HEK293T (cell line): ENCODE data around the gene CASZ1.

ENCODE experiments used
- CTCF ChIA-PET: fragments of 350-600 bp; formaldehyde crosslinking; extraction: SDS; loops from one replicate; lab custom pipeline; 2021; ENCODE audit warnings: antibody characterized with exemption, inconsistent platforms; lab: Yijun Ruan, JAX
- POLR2A ChIA-PET: fragments of 350-600 bp; formaldehyde crosslinking; extraction: SDS; loops from one replicate; lab custom pipeline; 2020; ENCODE audit warnings: antibody characterized with exemption, inconsistent platforms; lab: Yijun Ruan, JAX
- DNase-seq: peaks from one replicate; pipeline ENCODE4 v3.0.0; 2012; ENCODE audit warnings: mixed read lengths; ENCODE audit errors: extremely low spot score
- ARNT ChIP-seq: fragments of 450-650 bp; IDR thresholded peaks from 2 replicates; pipeline ENCODE4 v1.6.1; 2017; ENCODE audit warnings: mild to moderate bottlenecking
- BHLHE40 ChIP-seq: fragments of 450-650 bp; IDR thresholded peaks from 2 replicates; pipeline ENCODE4 v1.6.1; 2016; ENCODE audit warnings: mild to moderate bottlenecking, moderate library complexity, borderline replicate concordance
- CTBP1 ChIP-seq: fragments of 450-650 bp; IDR thresholded peaks from 2 replicates; pipeline ENCODE4 v1.6.1; 2016; ENCODE audit warnings: borderline replicate concordance
- ELF4 ChIP-seq: fragments of 450-650 bp; IDR thresholded peaks from 2 replicates; pipeline ENCODE4 v1.6.1; 2017; ENCODE audit warnings: antibody characterized with exemption
- FOXA1 ChIP-seq: fragments of 450-650 bp; IDR thresholded peaks from 2 replicates; pipeline ENCODE4 v1.6.1; 2016; ENCODE audit warnings: mild to moderate bottlenecking
- FOXK2 ChIP-seq: fragments of 450-650 bp; IDR thresholded peaks from 2 replicates; pipeline ENCODE4 v1.6.1; 2016; ENCODE audit warnings: mild to moderate bottlenecking
- FOXM1 ChIP-seq: fragments of 450-650 bp; IDR thresholded peaks from 2 replicates; pipeline ENCODE4 v1.6.1; 2017; ENCODE audit warnings: mild to moderate bottlenecking, borderline replicate concordance
- HDGF ChIP-seq: fragments of 450-650 bp; IDR thresholded peaks from 2 replicates; pipeline ENCODE4 v1.6.1; 2017; ENCODE audit warnings: antibody characterized with exemption, borderline replicate concordance
- L3MBTL2 ChIP-seq: fragments of 450-650 bp; conservative IDR thresholded peaks from 2 replicates; pipeline ENCODE4 v1.6.1; 2016; ENCODE audit warnings: mild to moderate bottlenecking
- LEF1 ChIP-seq: fragments of 450-650 bp; IDR thresholded peaks from 2 replicates; pipeline ENCODE4 v1.6.1; 2017; ENCODE audit warnings: mild to moderate bottlenecking, borderline replicate concordance
- NFRKB ChIP-seq: fragments of 450-650 bp; IDR thresholded peaks from 2 replicates; pipeline ENCODE4 v1.6.1; 2016; ENCODE audit warnings: mild to moderate bottlenecking, moderate library complexity
- PKNOX1 ChIP-seq: fragments of 450-650 bp; IDR thresholded peaks from 2 replicates; pipeline ENCODE4 v1.6.1; 2016
- SP1 ChIP-seq: fragments of 450-650 bp; IDR thresholded peaks from 2 replicates; pipeline ENCODE4 v1.6.1; 2017
- SUZ12 ChIP-seq: fragments of 450-650 bp; IDR thresholded peaks from 2 replicates; pipeline ENCODE4 v1.6.1; 2016; ENCODE audit warnings: mild to moderate bottlenecking
- TARDBP ChIP-seq: fragments of 450-650 bp; IDR thresholded peaks from 2 replicates; pipeline ENCODE4 v1.6.1; 2016
- ZNF384 ChIP-seq: fragments of 450-650 bp; IDR thresholded peaks from 2 replicates; pipeline ENCODE4 v1.6.1; 2016

The CASZ1 gene

GRCh38 chr1:10687782-10688408, 108.6 kb downstream of the CASZ1 start:
- TF ChIP-seq SP1 (no peak), BHLHE40 (no peak), FOXK2 (no peak), TARDBP (no peak), CTBP1 (no peak), HDGF (no peak), FOXM1 (no peak), LEF1 (no peak), PKNOX1 (no peak), ELF4 (no peak), ARNT (no peak), L3MBTL2 (no peak), FOXA1 (no peak)
- CTCF ChIA-PET, result no interaction called here
- no peak for DNase-seq
- POLR2A ChIA-PET, result no interaction called here

GRCh38 chr1:10687251-10687651, 109.2 kb downstream of the CASZ1 start:
- POLR2A ChIA-PET, result no interaction called here
- TF ChIP-seq ZNF384 (no peak), TARDBP (no peak), CTBP1 (no peak), NFRKB (no peak), SUZ12 (no peak), FOXK2 (no peak), FOXM1 (no peak), LEF1 (no peak), SP1 (no peak), ELF4 (no peak)
- CTCF ChIA-PET, result no interaction called here
- no peak for DNase-seq

- ChIA-PET POLR2A (interaction anchor here (1.1 kb wide), 1 partner anchor 576 kb away, joined by 3 read pairs; the partner anchor contains the start of gene MTOR), CTCF (no interaction called here)
- no peak for DNase-seq
- no peak for TF ChIP-seq FOXA1
- no peak for TF ChIP-seq NFRKB
- no peak for TF ChIP-seq CTBP1
Measured at GRCh38 chr1:10686404-10687040, 109.9 kb downstream of the CASZ1 start.

GRCh38 chr1:10685808-10686403, 110.5 kb downstream of the CASZ1 start:
- TF ChIP-seq ARNT (no peak), CTBP1 (no peak), TARDBP (no peak), SP1 (no peak), LEF1 (no peak), BHLHE40 (no peak), PKNOX1 (no peak), FOXA1 (no peak), FOXM1 (no peak), NFRKB (no peak), SUZ12 (no peak), HDGF (no peak), L3MBTL2 (no peak), ZNF384 (no peak), FOXK2 (no peak), ELF4 (no peak)
- ChIA-PET CTCF (no interaction called here), POLR2A (interaction anchor here (1.1 kb wide), 1 partner anchor 577 kb away, joined by 3 read pairs; the partner anchor contains the start of gene MTOR)
- DNase-seq, result no peak

GRCh38 chr1:10685196-10685807, 111.1 kb downstream of the CASZ1 start:
- CTCF ChIA-PET, result no interaction called here
- DNase-seq, result no peak
- POLR2A ChIA-PET, result interaction anchor here (1.1 kb wide), 1 partner anchor 577 kb away, joined by 3 read pairs; the partner anchor contains the start of gene MTOR
- no peak for TF ChIP-seq HDGF
- no peak for TF ChIP-seq CTBP1
- TF ChIP-seq SP1, result no peak
- no peak for TF ChIP-seq BHLHE40
- no peak for TF ChIP-seq TARDBP
- TF ChIP-seq ZNF384, result no peak
- no peak for TF ChIP-seq LEF1
- TF ChIP-seq ELF4, result no peak
- no peak for TF ChIP-seq FOXA1
- no peak for TF ChIP-seq L3MBTL2
- TF ChIP-seq FOXK2, result no peak
- no peak for TF ChIP-seq FOXM1

GRCh38 chr1:10684221-10684620, 112.2 kb downstream of the CASZ1 start:
- POLR2A ChIA-PET, result no interaction called here
- DNase-seq, result no peak

More at GRCh38 chr1:10684221-10684620, 112.2 kb downstream of the CASZ1 start:
- CTCF ChIA-PET, result no interaction called here
- TF ChIP-seq SP1 (no peak), L3MBTL2 (no peak), HDGF (no peak), SUZ12 (no peak), ARNT (no peak), NFRKB (no peak), TARDBP (no peak), LEF1 (no peak), ZNF384 (no peak), ELF4 (no peak), FOXK2 (no peak), FOXM1 (no peak), CTBP1 (no peak), BHLHE40 (no peak), PKNOX1 (no peak), FOXA1 (no peak)
